Eye (tissue), 1 donor: ENCODE data around the gene HHIPL1.

Source experiments
- DNase-seq: peaks from one replicate; pipeline ENCODE4 v3.0.0-alpha.2; 2015

HHIPL1 gene

GRCh38 chr14:99691111-99691885, 46.4 kb downstream of the HHIPL1 start:
- DNase-seq = no peak

DNA sequence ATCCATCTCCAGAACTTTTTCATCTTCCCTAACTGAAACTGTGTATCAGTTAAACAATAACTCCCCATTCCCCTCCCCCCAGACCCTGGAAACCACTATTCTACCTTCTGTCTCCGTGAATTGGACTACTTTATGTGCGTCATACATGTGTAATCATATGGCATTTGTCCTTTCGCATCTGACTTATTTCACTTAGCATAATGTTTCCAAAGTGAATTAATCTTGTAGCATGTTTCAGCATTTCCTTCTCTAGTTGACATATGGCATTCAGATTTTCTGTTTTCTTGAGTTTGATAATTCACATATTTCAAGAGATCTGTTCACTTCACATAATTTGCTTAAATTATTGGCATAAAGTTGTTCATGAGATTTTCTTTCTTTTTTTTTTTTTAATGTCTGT, 49.0 kb downstream of the HHIPL1 start:
- no peak for DNase-seq

GRCh38 chr14:99696929-99697328, 52.0 kb downstream of the HHIPL1 start:
- DNase-seq = no peak

DNA sequence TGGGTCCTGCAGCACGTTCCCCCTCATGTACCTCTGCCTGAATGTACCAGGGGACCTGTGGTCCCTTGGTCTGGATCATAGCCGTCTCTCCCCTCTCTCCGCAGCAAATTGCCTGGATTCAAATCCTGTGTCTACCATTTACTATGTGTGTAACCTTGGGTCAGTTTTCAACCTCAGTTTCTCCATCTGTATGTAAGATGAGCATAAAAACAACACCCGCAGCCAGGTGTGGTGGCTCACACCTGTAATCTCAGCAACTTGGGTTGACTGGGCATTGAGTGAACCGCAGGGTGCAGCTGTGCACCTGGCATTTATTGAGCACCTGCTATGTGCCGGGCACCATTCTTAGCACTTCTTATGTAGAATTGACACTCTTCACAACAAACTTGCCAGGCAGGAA, 53.3 kb downstream of the HHIPL1 start:
- no peak for DNase-seq

GRCh38 chr14:99698642-99699041, 53.7 kb downstream of the HHIPL1 start:
- DNase-seq = no peak

DNA sequence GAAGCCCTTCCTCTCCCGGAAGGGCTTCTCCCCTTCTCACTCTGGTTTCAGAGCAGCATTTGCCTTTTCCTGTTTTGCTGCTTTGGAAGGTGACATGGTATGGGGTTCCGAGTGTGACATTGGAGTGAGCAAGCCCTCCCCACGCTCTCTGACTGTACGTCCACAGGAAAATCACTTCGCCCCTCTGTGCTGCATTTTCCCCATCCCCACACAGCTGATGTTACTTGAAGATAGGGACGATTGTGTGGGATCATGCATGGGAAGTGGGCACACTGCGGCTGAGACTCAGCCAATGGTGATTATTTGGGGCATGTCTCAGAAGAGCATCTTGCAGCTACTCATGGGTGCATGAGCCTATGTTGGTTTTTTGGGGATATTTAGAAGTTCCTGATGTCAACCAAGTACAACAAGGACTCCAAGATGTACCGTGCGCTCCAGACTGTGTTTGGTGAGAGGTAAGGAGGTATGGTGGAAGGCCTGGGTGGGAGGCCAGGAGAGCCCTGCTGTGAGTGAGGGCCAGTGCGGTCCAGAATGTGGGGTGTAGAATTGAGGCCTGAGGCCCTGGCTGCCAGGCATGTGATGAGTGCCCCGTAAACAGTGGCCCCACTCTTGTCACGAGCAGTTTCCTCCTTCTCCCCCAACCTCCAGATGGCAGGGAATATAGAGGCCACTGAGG, 54.3 kb downstream of the HHIPL1 start:
- DNase-seq = no peak

GRCh38 chr14:99699861-99700260, 54.9 kb downstream of the HHIPL1 start:
- no peak for DNase-seq

DNA sequence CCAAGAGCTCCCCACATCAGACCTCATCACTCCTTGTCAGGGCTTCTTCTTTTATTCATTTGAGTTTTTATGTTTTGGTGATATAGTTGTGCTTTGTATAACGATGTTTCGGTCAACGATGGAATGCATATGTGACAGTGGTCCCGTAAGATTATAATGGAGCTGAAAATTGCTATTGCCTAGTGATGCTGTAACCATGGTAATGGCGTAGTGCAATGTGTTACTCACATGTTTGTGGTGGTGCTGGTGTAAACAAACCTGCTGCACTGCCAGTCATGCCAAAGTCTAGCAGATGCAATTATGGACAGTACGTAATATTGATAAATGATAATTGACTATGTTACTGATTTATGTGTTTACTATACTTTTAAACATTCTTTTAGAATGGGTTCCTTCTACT, 55.5 kb downstream of the HHIPL1 start:
- DNase-seq = no peak

DNA sequence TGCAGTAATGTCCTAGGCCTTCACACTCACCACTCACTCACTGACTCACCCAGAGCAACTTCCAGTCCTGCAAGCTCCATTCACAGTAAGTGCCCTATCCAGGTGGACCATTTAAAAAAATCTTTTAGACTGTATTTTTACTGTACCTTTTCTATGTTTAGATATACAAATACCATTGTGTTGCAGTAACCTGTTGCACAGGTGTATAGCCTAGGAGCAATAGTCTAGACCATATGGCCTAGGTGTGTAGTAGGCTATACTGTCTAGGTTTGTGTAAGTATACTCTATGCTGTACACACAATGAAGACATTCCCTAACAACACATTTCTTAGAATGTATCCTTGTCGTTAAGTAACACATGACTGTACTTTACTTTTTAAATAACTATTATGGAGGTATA, 56.3 kb downstream of the HHIPL1 start:
- DNase-seq = no peak

DNA sequence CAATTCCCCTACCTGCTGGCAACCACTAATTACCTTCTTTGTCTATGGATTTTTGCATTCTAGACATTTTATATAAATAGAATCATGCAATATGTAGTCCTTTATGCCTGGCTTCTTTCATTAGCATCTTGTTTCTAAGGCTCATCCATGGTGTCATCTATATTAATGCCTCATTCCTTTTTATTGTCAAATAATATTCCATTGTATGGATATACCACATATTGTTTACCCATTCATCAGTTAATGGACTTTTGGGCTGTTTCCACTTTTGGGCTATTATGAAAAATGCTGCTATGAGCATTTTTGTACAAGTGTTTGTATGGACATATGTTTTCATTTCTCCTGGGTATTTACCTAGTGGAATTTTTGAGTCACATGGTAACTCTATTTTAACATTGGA, 57.2 kb downstream of the HHIPL1 start:
- no peak for DNase-seq

DNA sequence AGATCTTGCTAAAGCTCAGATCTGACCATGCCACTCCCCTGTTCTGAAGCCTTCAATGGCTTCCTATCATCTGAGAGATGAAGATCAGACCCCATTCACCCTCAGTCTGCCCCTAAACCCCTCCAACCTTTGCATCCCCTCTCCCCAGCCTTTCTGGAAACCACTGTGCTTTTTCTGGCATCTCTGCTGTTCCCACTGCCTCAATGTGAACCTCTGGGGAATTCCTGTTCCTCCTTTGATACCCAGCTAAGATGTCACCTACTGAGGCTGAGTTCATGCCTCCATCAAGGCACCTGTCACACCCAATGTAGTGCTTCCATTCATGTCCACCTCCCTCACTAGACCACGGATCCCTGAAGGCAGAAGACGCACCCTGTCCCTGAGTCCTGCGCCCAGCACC, 58.5 kb downstream of the HHIPL1 start:
- no peak for DNase-seq

GRCh38 chr14:99704037-99704436, 59.1 kb downstream of the HHIPL1 start:
- DNase-seq = no peak

GRCh38 chr14:99706107-99706900, 61.4 kb downstream of the HHIPL1 start:
- DNase-seq = no peak

DNA sequence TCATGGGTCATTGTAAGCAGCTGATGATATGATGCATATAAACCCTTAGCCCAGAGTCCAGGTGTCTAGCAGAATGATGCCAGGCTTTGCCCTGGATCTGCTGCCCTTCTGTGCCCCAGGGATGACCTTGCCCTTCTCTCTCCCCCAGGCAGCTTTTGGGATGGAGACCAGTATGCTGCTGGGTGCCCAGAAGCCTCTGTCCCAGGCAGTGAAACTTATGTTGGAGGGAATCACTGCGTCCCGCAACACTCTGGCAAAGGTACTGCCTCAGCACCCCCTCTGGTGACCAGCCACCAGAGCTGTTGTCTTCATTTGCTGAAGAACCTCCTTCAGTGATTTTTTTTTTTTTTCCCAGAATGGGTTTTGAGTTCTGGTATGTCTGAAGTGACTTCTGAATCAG, 62.5 kb downstream of the HHIPL1 start:
- DNase-seq = no peak

DNA sequence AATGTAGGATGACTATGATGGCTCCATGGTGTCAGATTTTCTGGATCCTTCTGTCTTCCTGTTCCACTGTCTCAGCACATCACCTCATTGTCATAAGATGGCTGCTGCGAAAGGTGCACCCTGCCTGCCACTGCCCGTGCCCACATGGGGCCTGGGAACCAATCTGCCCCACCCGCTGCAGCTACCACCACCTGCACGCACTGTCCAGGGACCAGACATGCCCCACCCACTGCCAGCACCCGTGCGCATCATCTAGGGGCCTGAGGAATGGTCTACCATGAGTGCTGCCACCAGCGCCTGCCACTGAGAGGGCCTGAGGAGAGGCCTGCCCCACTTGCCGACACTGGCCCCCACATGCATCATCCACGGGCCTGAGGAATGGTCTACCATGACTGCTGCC, 63.0 kb downstream of the HHIPL1 start:
- no peak for DNase-seq

GRCh38 chr14:99708449-99708848, 63.5 kb downstream of the HHIPL1 start:
- no peak for DNase-seq

DNA sequence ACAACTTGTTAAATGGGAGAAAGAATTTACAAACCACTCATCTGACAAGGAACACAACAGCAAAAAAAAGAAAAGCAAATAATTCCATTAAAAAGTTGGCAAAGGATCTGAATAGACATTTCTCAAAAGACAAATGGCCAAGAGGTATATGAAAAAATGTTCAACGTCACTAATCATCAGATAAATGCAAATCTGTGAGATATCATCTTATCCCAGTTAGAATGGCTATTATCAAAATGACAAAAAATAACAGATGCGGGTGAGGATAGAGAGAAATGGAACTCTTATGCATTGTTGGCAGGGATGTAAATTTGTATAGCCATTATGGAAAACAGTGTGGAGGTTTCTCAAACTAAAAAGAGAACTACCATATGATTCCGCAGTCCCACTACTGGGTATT, 69.0 kb downstream of the HHIPL1 start:
- no peak for DNase-seq

DNA sequence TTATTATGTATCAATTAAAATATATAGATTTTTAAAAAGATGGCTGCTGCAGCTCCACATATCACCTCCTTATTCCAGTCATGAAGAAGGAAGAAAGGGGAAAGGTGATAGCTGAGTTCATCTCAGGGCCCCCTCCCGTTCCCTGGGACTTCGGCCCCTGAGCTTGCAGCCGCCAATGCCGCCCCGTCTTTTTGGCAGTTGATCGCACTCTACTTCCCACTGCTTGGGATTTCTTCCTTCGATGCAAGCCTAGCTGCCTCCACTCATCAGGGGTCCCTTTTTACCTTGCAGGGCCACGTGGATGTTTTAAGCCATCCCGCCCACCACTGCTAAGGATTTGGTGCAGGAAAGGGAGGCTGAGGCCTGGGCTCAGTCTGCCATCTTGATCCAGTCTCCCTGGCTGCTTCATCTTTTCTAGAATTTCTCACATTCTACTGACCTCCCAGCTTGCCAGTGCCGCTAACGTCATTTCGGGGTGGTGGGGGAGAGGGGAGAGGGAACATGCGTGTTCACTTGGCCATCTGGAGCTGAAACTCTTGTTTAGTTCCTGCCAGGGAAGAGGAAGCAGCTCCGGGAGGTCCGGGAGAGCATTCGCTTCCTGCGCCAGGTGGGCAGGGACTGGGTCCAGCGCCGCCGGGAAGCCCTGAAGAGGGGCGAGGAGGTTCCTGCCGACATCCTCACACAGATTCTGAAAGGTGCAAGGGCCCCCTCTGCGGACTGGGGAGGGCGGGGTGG, 70.5 kb downstream of the HHIPL1 start:
- DNase-seq = no peak

GRCh38 chr14:99716091-99716849, 71.3 kb downstream of the HHIPL1 start:
- no peak for DNase-seq

DNA sequence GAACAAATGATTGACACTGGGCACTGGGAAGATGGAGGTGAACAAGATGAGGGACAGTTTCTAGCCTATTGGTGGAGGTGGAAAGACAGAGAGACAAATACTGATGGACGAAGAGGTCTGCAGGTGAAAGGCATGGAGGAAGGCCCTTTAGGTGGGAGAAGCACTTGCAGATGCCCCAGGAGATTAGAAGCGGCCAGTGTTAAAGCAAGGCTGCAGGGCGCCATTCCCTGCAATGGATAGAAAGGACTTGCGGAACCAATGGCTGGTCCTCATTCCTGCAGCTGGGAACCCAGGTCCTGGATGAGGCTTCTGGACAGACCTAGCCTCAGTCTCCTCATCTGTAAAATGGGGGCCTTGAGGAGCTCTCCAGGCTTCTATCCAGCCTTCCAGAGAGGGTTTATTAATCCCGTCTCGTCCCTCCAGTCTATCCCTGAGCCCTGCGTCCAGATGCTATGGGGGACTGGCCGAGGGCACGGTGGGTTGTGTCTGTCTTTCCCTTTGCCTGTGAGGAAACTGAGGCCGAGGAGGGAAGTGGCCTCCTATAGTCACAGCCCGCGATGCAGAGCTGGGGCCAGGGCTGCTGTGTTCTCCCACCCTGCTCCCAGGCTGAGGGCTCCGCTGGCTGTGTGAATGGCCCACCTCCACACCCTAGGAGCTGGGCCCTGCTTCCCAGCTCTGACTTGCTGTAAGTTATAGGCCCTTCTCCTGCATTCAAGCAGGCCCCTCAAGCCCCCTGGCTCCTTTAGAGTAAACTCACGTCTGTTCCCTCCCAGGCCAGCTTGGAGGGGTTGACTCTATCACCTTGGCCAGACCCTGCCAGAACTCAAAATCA, 72.1 kb downstream of the HHIPL1 start:
- no peak for DNase-seq

DNA sequence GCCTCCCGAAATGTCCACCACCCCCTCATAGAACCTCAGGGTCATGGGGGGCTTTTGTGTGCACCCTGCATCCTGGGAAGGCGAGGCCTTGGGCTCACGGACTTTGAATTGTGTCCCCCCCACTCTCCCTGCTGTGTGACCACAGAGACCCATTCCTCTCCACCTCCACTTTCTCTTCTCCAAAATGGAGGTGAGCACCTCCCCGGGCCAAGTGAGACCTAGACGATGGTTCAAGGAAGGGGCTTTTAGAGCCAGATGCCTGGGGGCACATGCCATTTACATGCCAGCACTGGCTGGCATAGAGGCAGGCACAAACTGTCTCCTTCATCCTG, 72.7 kb downstream of the HHIPL1 start:
- DNase-seq = no peak
